22Rv1 (cell line): Measurements from ENCODE around the gene SLC19A1.

Experiments
- CTCF ChIP-seq: fragments of 450-650 bp; IDR thresholded peaks from 2 replicates; pipeline ENCODE4 v1.5.1; 2017; ENCODE audit warnings: mild to moderate bottlenecking
- ZFX ChIP-seq: fragments of 450-650 bp; IDR thresholded peaks from 2 replicates; pipeline ENCODE4 v1.6.1; 2017; ENCODE audit warnings: antibody characterized with exemption, borderline replicate concordance

DNA sequence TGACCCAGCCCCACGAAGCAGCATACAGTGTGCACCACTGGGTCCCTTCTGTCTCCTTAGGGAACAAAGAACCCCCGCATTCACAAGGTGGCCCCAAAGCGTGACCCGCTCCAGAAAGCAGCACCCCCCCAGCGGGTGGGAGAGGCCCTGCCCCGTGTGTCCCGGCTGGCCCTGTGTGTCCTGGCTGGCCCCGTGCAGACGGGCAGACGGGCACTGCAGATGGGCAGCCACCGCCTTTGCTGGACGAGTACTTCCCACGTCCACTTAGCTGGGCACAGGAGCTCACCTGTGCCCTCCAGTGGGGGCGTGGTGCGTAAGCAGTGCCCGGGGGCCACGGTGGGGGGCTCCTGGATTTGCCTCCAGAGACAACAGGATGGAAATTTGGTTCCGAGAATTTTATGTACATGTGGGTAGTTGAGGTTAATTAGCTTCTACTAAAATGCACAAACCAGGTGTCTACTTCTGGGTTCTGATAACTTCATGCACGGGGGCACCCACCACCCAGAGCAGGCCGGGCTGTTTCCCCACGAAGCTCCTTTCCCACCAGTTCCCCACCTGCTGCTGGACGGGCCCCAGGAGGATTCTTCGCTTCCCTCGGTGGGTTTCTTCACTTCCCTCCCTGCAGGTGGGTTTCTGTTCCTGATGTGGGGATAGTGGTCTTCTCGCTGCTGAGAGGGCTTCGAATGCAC lies 33.2 kb upstream of the SLC19A1 start:
- TF ChIP-seq ZFX (no peak), CTCF (no peak)
